Activated naive CD4-positive, alpha-beta T cell (primary cell): Measurements from ENCODE around the gene ACAD10.

ENCODE experiments used
- DNase-seq, 4 experiments: peaks; one replicate each; lab custom pipeline; 2025; lab: John Stamatoyannopoulos, UW

ACAD10 gene

DNA sequence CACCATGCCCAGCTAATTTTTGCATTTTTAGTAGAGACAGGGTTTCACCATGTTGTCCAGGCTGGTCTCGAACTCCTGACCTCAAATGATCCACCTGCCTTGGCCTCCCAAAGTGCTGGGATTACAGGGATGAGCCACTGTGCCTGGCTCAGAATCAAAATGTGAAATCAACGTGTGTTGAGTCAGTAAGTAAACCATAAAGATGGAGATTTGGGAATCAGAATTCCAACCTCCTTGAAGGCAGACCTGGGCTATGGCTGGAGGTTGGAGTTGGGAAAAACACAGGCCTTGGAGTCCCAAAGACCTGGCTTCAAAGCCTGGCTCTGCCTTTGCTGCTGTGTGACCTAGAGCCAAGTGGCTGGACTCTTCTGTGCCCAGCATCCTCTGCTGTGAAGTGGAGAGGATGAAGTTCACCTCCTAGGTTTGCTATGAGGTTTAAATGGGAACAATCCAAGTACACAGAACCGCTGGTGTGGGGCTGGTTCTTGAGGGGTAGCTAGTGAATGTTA is 91.0 kb downstream of the ACAD10 start:
- DNase-seq, result no peak

- DNase-seq, result no peak
Observed at GRCh38 chr12:111777345-111778045, 91.6 kb downstream of the ACAD10 start.

GRCh38 chr12:111780166-111780565 is 94.3 kb downstream of the ACAD10 start:
- DNase-seq, result no peak

GRCh38 chr12:111780615-111781014 is 94.8 kb downstream of the ACAD10 start:
- no peak for DNase-seq

- no peak for DNase-seq
Observed at GRCh38 chr12:111781085-111781658, 95.3 kb downstream of the ACAD10 start.

GRCh38 chr12:111783046-111783445 is 97.2 kb downstream of the ACAD10 start:
- DNase-seq, result no peak

DNA sequence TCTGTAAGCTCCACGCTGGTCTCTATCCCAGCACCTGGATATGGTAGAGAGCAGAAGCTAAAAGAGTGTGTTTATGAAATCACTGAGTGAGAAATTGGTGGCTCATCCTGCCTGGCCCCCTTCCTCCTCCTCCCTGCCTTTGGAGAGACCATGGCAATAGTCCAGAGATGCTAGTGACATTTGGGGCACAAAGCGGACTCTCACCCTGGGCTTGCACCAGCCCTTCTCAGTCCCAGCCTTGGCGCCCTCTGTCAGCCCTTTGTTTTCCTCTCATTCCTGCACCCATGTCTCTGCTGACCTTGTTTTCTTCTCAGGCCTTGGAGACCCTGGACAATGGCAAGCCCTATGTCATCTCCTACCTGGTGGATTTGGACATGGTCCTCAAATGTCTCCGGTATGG is 99.1 kb downstream of the ACAD10 start:
- no peak for DNase-seq

- DNase-seq, result no peak
Observed at GRCh38 chr12:111785651-111786050, 99.8 kb downstream of the ACAD10 start.

- DNase-seq, result no peak
Observed at GRCh38 chr12:111788178-111788654, 102.4 kb downstream of the ACAD10 start.

DNA sequence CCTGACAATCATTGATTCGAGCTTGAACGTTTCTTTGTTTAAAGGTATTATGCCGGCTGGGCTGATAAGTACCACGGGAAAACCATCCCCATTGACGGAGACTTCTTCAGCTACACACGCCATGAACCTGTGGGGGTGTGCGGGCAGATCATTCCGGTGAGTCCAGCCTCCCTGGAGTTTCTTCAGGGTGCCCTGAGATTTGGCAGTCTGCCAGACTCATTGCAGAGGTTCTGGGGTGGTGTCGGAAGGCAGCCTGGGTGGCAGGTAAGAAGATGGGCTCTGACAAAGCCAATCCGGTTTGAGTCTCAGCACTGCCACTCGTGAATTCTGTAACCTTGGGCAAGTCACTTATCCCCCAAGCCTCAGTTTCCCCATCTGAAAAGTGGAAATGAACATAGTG is 103.9 kb downstream of the ACAD10 start:
- DNase-seq, result no peak

GRCh38 chr12:111791507-111791906 is 105.7 kb downstream of the ACAD10 start:
- DNase-seq, result no peak

- no peak for DNase-seq
Observed at GRCh38 chr12:111792155-111792855, 106.5 kb downstream of the ACAD10 start.

DNA sequence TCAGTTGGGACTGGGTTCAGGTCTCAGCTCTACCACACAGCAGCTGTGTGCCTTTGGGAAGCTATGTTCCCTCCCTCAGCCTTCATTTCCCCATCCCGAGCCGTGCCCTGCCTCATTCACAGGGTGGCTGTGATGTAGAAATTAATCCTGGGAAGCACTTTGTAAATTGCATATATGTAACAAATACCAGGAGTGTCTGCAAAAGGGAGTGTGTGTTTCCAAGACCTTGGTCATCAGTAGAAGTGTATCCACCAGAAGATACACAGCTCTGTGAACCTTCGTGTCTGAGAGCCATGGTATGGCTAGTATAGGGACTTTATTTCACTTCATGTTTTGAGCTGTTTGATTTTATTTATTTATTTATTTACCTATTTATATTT is 107.0 kb downstream of the ACAD10 start:
- no peak for DNase-seq

DNA sequence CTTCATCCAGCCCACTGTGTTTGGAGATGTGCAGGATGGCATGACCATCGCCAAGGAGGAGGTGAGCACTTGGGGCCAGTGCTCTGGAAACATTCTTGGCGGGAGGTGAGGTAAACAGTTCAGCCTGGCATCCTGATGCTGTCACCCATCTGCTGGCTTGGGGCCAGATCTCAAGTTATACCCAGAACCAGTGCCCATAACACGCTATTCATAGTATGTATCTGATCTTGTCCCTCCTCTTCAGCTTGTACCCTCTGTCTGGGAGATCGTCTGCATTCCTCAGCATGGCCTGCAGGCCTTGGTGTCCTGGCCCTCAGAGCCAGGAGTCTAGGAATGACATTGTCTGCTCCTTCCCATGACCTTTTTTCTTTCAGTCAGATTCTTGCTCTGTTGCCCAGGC is 112.3 kb downstream of the ACAD10 start:
- no peak for DNase-seq

DNA sequence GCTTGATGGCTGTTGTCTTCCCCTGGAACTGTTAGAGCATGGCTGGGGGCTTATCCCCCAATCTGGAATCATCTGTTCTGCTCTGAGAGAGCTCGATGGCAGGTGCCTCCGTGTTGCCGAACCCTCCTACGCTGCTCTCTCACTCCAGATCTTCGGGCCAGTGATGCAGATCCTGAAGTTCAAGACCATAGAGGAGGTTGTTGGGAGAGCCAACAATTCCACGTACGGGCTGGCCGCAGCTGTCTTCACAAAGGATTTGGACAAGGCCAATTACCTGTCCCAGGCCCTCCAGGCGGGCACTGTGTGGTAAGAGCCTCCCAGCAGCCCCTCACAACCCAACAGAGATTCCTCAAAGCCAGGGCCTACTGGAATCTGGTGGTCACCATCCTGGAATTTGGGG is 113.9 kb downstream of the ACAD10 start:
- no peak for DNase-seq

GRCh38 chr12:111803038-111803626 is 117.3 kb downstream of the ACAD10 start:
- no peak for DNase-seq

DNA sequence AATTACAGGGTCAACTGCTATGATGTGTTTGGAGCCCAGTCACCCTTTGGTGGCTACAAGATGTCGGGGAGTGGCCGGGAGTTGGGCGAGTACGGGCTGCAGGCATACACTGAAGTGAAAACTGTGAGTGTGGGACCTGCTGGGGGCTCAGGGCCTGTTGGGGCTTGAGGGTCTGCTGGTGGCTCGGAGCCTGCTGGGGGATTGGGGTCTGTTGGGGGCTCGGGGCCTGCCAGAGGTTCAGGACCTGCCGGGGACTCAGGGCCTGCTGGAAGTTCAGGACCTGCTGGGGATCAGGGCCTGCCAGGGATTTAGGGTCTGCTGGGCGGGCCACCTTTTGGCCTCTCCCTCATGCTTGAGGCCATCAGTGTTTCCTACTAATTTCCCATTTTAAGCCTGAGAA is 118.0 kb downstream of the ACAD10 start:
- no peak for DNase-seq

- no peak for DNase-seq
Observed at GRCh38 chr12:111806304-111806703, 120.5 kb downstream of the ACAD10 start.
